GM18508 (cell line): Measurements from ENCODE around the gene CCDC88C.

ENCODE experiments used
- ATAC-seq: cut with Tn5 transposase; IDR thresholded peaks from one replicate; pipeline ENCODE4 v1.9.1; 2021; ENCODE audit warnings: moderate number of reproducible peaks; ENCODE audit not compliant: insufficient read depth, unreplicated experiment

CCDC88C gene

DNA sequence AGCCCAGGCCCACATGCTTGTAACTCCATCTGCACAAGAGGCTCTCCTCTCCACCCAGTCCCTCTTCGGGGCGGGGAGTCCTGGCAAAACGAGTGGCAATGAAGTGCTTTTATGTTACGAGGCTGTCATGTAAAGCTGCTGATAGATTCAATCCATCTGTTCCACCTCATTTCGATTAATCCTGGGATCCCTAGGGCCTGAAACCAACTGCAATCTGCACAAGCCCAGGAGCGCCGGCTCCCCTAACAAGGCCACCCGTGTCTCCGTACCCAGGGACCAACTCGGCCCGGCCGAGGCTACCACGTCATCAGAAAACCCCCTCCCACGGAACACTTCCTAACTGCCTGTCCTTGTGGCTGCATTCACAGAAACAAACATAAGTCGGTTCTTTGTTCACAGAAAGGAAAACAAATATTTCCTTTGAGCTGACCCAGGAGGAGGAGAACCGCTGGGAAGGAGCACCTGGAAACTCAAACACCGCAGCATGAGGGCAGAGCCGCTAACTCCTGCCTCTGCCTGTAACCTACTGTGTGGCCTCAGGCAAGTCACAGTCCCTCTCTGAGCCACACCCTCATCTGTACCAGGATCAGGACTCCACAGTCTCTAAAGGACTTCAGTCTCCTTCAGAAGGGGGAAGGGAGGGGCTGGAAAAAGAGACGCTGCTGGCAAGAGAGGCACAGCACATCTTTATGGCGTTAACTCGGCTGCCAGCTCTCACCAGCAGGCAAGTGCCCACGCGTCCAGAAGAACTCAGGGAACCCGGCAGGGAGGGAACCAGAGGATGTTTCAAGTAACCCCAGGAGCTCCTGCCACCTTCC, 47.8 kb downstream of the CCDC88C start:
- no peak for ATAC-seq

GRCh38 chr14:91368776-91369416, 48.7 kb downstream of the CCDC88C start:
- no peak for ATAC-seq

DNA sequence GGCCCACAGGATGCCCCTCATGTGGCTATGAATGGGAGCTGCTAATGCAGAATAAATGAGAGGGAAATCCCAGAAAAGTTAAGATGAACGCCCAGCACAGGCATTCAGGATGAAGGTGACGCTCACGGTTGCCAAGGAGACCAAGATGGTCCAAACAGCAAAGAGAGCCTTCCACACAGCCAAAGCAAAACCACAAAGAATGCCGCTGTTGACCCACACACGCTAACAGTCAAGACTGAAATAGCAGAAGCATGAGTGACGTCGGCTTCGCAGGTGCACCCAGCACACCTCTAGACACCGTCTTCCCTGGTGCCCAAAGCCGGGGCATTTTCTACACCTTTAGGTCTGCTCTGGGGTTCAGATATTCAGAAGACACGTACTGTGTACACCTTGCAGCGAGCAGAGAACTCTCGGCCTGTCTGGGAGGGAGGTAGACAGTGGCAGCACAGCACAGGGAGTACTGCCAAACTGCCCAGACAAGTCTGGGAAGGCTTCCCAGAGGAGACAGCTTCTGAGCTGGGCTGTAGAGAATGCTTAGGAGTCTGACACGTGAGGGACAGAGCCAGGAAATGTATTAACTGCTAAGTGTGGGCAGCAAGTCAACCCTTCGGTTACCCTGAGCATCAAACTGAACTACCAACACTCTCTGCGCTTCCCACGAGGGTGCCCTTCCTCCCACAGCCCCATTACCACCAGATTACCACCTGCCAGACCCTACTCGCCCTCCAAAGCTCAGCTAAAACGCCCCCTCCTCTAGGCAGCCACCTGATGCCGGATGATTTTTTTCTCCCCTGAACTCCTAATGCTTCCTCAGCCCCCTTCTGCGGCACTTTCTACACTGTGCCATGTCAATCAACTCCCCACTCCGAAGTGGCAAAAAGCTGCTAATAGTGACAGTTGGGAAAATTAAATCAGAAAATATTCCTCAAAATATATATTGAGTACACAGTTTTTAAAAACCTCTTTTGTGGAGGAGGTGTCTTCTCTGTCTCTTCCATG, 50.1 kb downstream of the CCDC88C start:
- peak; percentile 37 for ATAC-seq

DNA sequence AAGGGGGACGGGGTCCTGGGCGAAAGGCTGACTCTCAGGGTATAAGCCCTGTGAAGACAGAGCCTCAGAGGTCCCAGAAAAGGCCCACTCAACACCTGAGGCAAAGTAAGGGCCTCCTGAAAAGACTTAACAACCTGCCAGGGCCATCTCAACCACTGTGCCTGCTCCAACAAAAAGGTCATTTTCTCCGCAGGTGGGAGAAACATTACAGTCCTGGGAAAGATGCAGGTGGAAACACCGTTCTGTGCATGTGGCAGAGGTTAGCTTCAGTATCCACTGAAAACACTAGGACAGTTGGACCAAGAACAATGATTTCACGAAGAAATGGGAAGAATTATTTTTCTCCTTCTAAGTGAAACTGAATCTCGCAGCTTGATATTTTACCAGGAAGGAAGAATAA, 50.9 kb downstream of the CCDC88C start:
- ATAC-seq: no peak

DNA sequence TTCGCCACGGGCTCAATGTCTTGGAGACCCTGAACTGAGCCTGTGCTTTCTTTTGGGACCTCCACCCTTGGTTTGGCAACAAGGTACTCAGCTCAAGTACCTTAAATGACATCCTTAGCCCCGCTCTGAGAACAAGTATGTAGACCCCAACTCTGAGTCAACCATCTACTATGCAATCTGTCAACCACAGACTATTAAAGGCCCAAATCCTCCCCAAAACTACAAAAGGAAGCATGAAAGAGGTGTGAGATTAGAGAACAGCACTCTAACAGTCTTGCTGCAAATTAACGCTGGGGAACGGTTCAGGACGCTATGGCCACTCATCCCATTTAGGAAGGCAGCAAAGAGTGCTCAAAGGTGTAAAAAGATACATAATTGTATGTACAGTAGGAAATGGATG, 52.1 kb downstream of the CCDC88C start:
- ATAC-seq: no peak

GRCh38 chr14:91364524-91365270, 52.9 kb downstream of the CCDC88C start:
- no peak for ATAC-seq

- ATAC-seq: peak; percentile 41
Observed at GRCh38 chr14:91363776-91364523, 53.7 kb downstream of the CCDC88C start.

DNA sequence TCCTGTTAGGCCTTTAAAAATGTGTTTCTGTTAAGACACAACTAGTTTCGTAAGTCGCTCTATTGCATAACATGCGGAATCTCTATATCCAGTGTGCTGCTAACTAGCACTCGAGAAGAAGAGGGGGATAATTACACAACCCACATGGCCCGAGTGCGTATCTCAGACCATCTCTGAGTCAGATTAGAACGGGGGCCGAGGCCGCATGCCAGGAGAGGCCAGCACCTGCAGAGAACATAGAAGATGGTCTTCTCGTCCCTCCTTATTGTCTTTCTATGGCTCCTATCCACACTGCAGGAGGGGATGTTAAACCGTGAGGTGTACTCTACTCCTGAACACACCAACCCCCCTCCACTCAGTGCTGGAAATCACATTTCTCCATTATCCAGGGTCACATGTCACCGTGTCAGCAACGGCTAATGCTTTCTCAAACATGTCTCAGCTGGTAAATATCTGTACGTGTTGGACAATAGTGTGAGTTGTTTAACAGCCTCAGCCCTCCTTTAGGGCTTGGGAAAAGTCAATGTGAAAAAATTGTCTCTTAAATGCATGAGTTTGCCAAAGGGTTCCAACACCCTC, 56.3 kb downstream of the CCDC88C start:
- no peak for ATAC-seq

GRCh38 chr14:91360490-91361232, 57.0 kb downstream of the CCDC88C start:
- no peak for ATAC-seq

GRCh38 chr14:91358654-91359220, 58.9 kb downstream of the CCDC88C start:
- no peak for ATAC-seq

DNA sequence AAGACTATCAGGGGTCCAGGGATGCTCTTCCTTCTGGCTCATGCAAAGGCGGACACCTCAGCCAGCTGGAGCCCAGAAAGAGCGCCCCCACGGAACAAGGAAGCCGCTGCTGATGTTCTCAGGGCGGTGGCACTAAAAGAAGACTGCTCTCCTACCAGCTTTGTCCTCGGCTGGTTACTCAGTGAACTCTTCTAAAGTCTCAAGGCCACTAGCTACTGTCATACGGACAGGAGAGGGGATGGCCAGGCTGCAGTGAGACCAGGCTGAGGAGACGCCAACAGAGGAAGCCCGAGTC, 59.6 kb downstream of the CCDC88C start:
- no peak for ATAC-seq

- no peak for ATAC-seq
Observed at GRCh38 chr14:91357272-91358024, 60.2 kb downstream of the CCDC88C start.

GRCh38 chr14:91356181-91356763, 61.3 kb downstream of the CCDC88C start:
- no peak for ATAC-seq

- no peak for ATAC-seq
Observed at GRCh38 chr14:91354979-91355685, 62.5 kb downstream of the CCDC88C start.

DNA sequence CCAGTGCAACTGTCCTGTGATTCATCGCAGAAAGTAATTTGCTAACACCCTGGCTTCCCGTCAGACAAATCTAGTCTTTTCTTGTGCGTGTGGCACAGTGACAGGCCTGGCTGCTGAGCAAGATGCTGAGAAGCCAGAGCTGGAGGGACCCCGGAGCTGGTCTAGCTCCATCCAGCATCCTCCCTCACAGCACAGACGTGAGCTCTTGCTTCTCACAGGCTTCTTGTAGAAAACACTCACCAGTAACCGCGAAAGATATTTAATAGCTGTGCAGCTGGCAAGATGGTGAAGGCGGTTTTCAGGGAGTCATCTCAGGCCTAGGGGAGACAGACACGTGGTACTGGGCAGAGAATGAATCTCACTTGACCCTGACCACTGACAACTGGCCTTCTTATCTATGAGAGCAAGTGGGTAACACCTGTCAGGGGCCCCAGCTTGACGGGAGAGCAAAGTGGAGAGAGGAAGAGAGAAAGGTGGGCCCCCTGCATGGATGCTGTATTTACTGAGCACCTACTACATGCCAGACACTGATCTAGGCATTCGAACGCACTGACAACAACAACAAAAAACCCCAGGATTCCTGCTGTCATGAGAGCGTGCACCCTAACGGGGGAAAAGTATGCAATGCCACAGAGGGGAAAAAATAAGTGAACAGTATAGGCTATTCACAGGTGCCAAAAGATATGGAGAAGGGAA, 63.3 kb downstream of the CCDC88C start:
- ATAC-seq: no peak
